ENCODE data around the gene TBC1D5. TPM values are rescaled to one million over a fixed set of nuclear protein-coding genes. Genes with fewer than 3 reads are reported as not detected.

TBC1D5 gene
- total RNA-seq, 1 donor from 2014 or later = 75.6 TPM

DNA sequence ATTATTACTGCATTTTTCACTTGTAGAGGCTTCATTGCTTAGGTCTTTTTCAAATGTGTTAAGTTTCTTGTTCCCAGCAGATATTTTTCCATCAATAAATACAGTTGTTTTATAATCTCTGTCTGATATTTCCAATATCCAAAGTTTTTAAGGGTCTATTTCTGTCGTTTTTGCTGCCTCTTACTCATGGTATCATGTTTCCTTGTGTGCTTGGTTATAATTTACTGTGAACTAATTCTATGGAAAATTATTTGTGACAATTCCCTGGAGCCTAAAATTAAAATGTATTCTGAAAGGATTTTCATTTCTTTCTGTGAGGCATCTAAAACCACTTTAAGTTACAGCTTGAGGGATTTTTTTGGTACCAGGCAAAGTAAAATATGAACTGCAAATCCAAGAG is 17.5 kb downstream of the TBC1D5 start:
- no peak overlapping the region for H3K27ac ChIP-seq
- no peaks in the 10 kb centered on the region for H3K4me1 ChIP-seq
- H3K27me3 ChIP-seq (ENCODE audit: low read depth) = no peaks in the 10 kb centered on the region
- intact Hi-C loops (cut with DNase I) = no loop called here
- no peaks in the 10 kb centered on the region for H3K9me3 ChIP-seq
- TF ChIP-seq, protein P1, sequence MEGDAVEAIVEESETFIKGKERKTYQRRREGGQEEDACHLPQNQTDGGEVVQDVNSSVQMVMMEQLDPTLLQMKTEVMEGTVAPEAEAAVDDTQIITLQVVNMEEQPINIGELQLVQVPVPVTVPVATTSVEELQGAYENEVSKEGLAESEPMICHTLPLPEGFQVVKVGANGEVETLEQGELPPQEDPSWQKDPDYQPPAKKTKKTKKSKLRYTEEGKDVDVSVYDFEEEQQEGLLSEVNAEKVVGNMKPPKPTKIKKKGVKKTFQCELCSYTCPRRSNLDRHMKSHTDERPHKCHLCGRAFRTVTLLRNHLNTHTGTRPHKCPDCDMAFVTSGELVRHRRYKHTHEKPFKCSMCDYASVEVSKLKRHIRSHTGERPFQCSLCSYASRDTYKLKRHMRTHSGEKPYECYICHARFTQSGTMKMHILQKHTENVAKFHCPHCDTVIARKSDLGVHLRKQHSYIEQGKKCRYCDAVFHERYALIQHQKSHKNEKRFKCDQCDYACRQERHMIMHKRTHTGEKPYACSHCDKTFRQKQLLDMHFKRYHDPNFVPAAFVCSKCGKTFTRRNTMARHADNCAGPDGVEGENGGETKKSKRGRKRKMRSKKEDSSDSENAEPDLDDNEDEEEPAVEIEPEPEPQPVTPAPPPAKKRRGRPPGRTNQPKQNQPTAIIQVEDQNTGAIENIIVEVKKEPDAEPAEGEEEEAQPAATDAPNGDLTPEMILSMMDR (IDR thresholded peaks at IDR 0.05) = no peak
- DNase-seq (no peak), ATAC-seq (no peak)
- no peak overlapping the region for H3K4me3 ChIP-seq
- peaks cover 5% of the 10 kb centered on the region for H3K36me3 ChIP-seq

DNA sequence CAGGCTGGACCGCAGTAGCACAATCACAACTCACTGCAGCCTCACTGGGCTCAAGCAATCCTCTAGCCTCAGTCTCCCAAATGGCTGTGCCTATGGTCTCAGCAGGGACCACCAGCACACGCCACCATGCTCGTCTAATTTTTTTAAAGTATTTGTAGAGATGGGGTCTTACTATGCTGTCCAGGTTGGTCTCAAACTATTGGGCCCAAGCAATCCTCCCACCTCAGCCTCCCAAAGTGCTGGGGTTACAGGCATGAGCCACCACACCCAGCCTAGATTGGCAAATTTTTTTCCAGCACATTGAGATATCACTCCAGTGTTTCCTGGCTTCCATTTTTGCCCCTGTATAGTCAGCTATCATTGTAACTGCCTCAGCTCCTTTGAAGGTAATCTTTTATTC is 18.3 kb downstream of the TBC1D5 start:
- Histone ChIP-seq H3K36me3 (peaks cover 5% of the 10 kb centered on the region), H3K27me3 (ENCODE audit: low read depth) (no peaks in the 10 kb centered on the region), H3K4me1 (no peaks in the 10 kb centered on the region), H3K9me3 (no peaks in the 10 kb centered on the region), H3K27ac (no peak overlapping the region), H3K4me3 (no peak overlapping the region)
- TF ChIP-seq, protein P1 (IDR thresholded peaks at IDR 0.05) = no peak
- DNase-seq (no peak), ATAC-seq (no peak)
- intact Hi-C loops (cut with DNase I) = no loop called here

DNA sequence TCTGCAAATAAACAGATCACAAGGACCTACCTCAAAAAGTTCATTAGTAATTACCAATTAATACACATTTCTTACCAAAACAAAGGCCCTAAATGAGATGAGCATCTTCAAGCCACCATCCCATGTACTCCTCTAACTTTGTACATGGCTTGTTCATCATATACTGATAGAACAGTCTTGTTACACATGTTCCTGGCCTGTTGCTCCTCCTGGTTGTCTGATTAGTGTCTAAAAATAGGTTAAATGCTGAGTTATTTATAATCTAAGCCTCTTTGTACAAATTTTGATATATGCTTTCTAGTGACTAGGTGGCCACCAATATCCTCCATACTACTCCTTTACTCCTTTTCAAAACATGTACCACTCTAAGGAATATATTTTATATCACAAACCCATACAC is 25.0 kb downstream of the TBC1D5 start:
- Histone ChIP-seq H3K4me3 (no peak overlapping the region), H3K9me3 (peaks cover 20% of the 10 kb centered on the region), H3K4me1 (no peaks in the 10 kb centered on the region), H3K36me3 (no peaks in the 10 kb centered on the region), H3K27ac (no peak overlapping the region), H3K27me3 (ENCODE audit: low read depth) (no peaks in the 10 kb centered on the region)
- TF ChIP-seq, protein P1 (IDR thresholded peaks at IDR 0.05) = no peak
- intact Hi-C loops (cut with DNase I) = no loop called here
- DNase-seq (no peak), ATAC-seq (no peak)

DNA sequence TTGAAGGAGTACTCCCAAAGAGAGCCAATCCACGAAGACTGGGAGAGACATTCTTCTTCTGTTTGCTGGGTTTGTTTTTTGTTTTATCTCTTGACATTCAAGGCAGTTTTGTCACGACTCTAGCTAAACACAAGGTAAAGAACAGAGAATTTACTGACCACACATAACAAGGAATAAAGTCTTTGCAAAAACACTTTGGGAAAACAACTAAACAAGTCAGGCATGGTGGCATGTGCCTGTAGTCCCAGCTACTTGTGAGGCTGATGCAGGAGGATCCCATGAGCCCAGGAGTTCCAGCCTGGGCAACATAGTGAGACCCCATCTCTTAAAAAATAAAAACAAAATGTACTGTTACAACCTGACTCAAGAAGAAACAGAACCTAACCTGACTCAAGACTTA is 28.0 kb downstream of the TBC1D5 start:
- Histone ChIP-seq H3K27ac (no peak overlapping the region), H3K4me3 (no peak overlapping the region), H3K4me1 (no peaks in the 10 kb centered on the region), H3K27me3 (ENCODE audit: low read depth) (no peaks in the 10 kb centered on the region), H3K9me3 (peaks cover 20% of the 10 kb centered on the region), H3K36me3 (no peaks in the 10 kb centered on the region)
- TF ChIP-seq, protein P1 (IDR thresholded peaks at IDR 0.05) = no peak
- DNase-seq (no peak), ATAC-seq (no peak)
- intact Hi-C loops (cut with DNase I) = no loop called here

DNA sequence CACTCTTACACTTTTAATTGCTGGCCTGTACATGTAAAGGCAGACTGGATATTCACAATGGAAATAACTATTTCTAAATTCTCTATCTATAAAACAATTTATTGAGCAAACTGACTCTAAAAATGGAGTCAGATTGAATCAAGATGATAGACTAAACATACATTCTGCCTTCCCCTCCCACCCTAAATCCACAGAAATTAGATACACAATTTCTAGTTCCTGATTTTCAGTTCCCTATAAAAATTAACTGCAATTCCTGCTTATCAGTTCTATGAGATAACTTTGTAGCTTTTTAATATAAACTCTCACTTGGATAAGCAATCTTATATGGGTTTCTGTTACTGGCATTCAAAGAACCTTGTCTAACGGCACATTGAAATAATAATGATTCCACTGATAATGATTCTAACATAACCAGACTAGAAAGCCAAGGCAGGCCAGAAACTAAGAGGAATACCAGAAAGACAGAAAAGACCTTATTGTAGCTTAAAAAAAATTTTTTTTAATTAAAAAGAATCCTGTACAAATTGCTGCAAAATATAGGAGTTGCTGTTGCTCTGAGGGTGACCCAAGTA is 33.1 kb downstream of the TBC1D5 start:
- no peak for DNase-seq
- H3K36me3 ChIP-seq = no peaks in the 10 kb centered on the region
- TF ChIP-seq, protein P1 (IDR thresholded peaks at IDR 0.05) = no peak
- H3K27me3 ChIP-seq (ENCODE audit: low read depth) = no peaks in the 10 kb centered on the region
- no peak overlapping the region for H3K4me3 ChIP-seq
- H3K9me3 ChIP-seq = peaks cover 8% of the 10 kb centered on the region
- no peaks in the 10 kb centered on the region for H3K4me1 ChIP-seq
- no peak overlapping the region for H3K27ac ChIP-seq
- intact Hi-C loops (cut with DNase I) = no loop called here
- ATAC-seq = no peak
